Measurements from ENCODE around the gene GSN. TPM values are rescaled to one million over a fixed set of nuclear protein-coding genes. Genes with fewer than 3 reads are reported as not detected.

GSN gene
- polyA plus RNA-seq, 1 of the 3 experiments (the other 2 are of a cell fraction) = 168 TPM

- Histone ChIP-seq H3K27ac (ENCODE audit: low read depth in 2 of 2, low read length in 1 of 2) (no peak overlapping the region), H3K4me1 (ENCODE audit: control insufficient read depth in 1 of 2, insufficient read depth in 2 of 2, low read depth in 1 of 2, low read length in 1 of 2) (peaks cover 0 to 19% of the 10 kb centered on the region in 2 experiments; a peak in 2 of 4 replicates), H3K9ac (no peak overlapping the region), H3K9me3 (no peaks in the 10 kb centered on the region), H3K79me2 (ENCODE audit: insufficient read depth) (0 out of 2 replicates have a peak, but pooled peaks cover 3% of the 10 kb centered on the region), H2AFZ (ENCODE audit: low read depth) (no peak overlapping the region), H3K9me2 (no peaks in the 10 kb centered on the region), H3K4me3 (ENCODE audit: low read depth in 2 of 2, low read length in 1 of 2) (no peak overlapping the region), H3F3A (replicated peaks; ENCODE audit: insufficient read depth) (peaks cover 10% of the 10 kb centered on the region), H3K36me3 (replicated peaks in 1 of 2; ENCODE audit: control insufficient read depth in 1 of 2, insufficient read depth in 2 of 2, low read length in 1 of 2) (peaks cover 0 to 34% of the 10 kb centered on the region in 2 experiments), H3K27me3 (ENCODE audit: insufficient read depth) (no peaks in the 10 kb centered on the region), H4K20me1 (ENCODE audit: insufficient read depth) (no peaks in the 10 kb centered on the region), H3K4me2 (no peak overlapping the region)
- TF ChIP-seq PBX3 (IDR thresholded peaks at IDR 0.05) (no peak), RAD21 (IDR thresholded peaks at IDR 0.05; ENCODE audit: low read length) (no peak), MEF2A (IDR thresholded peaks at IDR 0.05; ENCODE audit: borderline replicate concordance, low read depth) (no peak), FOSL2 (IDR thresholded peaks at IDR 0.05; ENCODE audit: borderline replicate concordance, low read depth) (no peak), POLR2AphosphoS5 (IDR thresholded peaks at IDR 0.05; ENCODE audit: low read depth, low read length) (no peak), GATA2 (CRISPR knock-in tag; IDR thresholded peaks at IDR 0.05) (no peak), JUND (IDR thresholded peaks at IDR 0.05) (no peak), CTCF (IDR thresholded peaks at IDR 0.05) (no peak), RXRA (IDR thresholded peaks at IDR 0.05; ENCODE audit: borderline replicate concordance, low read depth) (no peak), MXI1 (IDR thresholded peaks at IDR 0.05; ENCODE audit: low read depth, low read length) (no peak), TAF1 (IDR thresholded peaks at IDR 0.05; ENCODE audit: borderline replicate concordance, low read depth, low read length) (no peak), EZH2phosphoT487 (IDR thresholded peaks at IDR 0.05; ENCODE audit: borderline replicate concordance, low read depth) (no peak), ELF1 (IDR thresholded peaks at IDR 0.05) (no peak), IRF3 (IDR thresholded peaks at IDR 0.05; ENCODE audit: low read depth, low read length) (no peak), FOXM1 (IDR thresholded peaks at IDR 0.05; ENCODE audit: low read depth) (no peak), USF1 (IDR thresholded peaks at IDR 0.05; ENCODE audit: borderline replicate concordance, low read depth) (no peak)
- ChIA-PET POLR2A (no interaction called here), CTCF (interaction anchor here (2.0 to 2.8 kb wide), 2 partner anchors 18 to 98 kb away, joined by 9 to 15 read pairs; no protein-coding TSS in a partner anchor)
- WGBS (ENCODE audit: low lambda C conversion rate) = 95% methylated on average over 8 of the region's 11 CpGs
- no peak for DNase-seq
Observed at GRCh38 chr9:121301881-121302286, 33.9 kb downstream of the GSN start.
